Loucy (cell line): ENCODE measurements around the gene ITCH.
"Not testable (repeated sequence)": the region's sequence is repeated elsewhere in the genome, so short reads cannot be mapped to it uniquely, and the experiment has no call there.

ENCODE experiments used
- CTCF ChIP-seq: fragments of 200-600 bp; sonication (generic); conservative IDR thresholded peaks from 2 replicates; pipeline ENCODE4 v1.5.1; 2014; ENCODE audit warnings: mild to moderate bottlenecking, antibody characterized with exemption, low read length
- EZH2phosphoT487 ChIP-seq: fragments of 200-600 bp; IDR thresholded peaks from 2 replicates; pipeline ENCODE4 v1.6.1; 2018; ENCODE audit warnings: antibody characterized with exemption, mild to moderate bottlenecking, moderate library complexity, borderline replicate concordance

GRCh38 chr20:34330861-34331544 lies 32.1 kb upstream of the ITCH start:
- not testable (repeated sequence) for TF ChIP-seq CTCF, EZH2phosphoT487
